AG09309 (cell line): Measurements from ENCODE around the gene FUT3.

ENCODE experiments used
- DNase-seq: peaks from one replicate; pipeline ENCODE4 v3.0.0-alpha.2; 2010; ENCODE audit warnings: low read depth
- H3K4me3 ChIP-seq: 2 replicates; pipeline ENCODE4 v1.5.1; 2011; ENCODE audit warnings: mild to moderate bottlenecking, low read depth, low read length, moderate library complexity; ENCODE audit not compliant: control insufficient read depth
- CTCF ChIP-seq: IDR thresholded peaks from 2 replicates; pipeline ENCODE4 v1.5.1; 2011; ENCODE audit warnings: mild to moderate bottlenecking, low read depth, low read length, inconsistent platforms; ENCODE audit not compliant: insufficient read depth, control insufficient read depth; ENCODE audit errors: missing control alignments

The FUT3 gene

GRCh38 chr19:5832061-5832460 is 19.2 kb downstream of the FUT3 start:
- no peak for TF ChIP-seq CTCF
- DNase-seq = no peak

GRCh38 chr19:5831159-5831558 is 20.1 kb downstream of the FUT3 start:
- TF ChIP-seq CTCF = no peak
- no peak for DNase-seq
- H3K4me3 ChIP-seq = no peak overlapping the region

More at GRCh38 chr19:5832061-5832460, 19.2 kb downstream of the FUT3 start:
- no peak overlapping the region for H3K4me3 ChIP-seq

- no peak for DNase-seq
- no peak for TF ChIP-seq CTCF
These were observed 21.5 kb downstream of the FUT3 start for GRCh38 chr19:5829567-5830310.

GRCh38 chr19:5828661-5829566 is 22.3 kb downstream of the FUT3 start:
- DNase-seq = no peak
- peak overlapping the region; percentile 49 for H3K4me3 ChIP-seq
- TF ChIP-seq CTCF = no peak

More at GRCh38 chr19:5829567-5830310, 21.5 kb downstream of the FUT3 start:
- no peak overlapping the region; the same call in 1 of the 2 replicates for H3K4me3 ChIP-seq

- DNase-seq = peak; percentile 45
- no peak for TF ChIP-seq CTCF
- H3K4me3 ChIP-seq = peak overlapping the region; percentile 49
These were observed 23.2 kb downstream of the FUT3 start for GRCh38 chr19:5827891-5828660.

- TF ChIP-seq CTCF = no peak
- H3K4me3 ChIP-seq = peak overlapping the region; percentile 34
- no peak for DNase-seq
These were observed 23.8 kb downstream of the FUT3 start for GRCh38 chr19:5827342-5827890.
